SK-N-SH (cell line): Measurements from ENCODE around the gene DMD. TPM values are rescaled to one million over a fixed set of nuclear protein-coding genes. Genes with fewer than 3 reads are reported as not detected.

ENCODE experiments used
- CTCF ChIA-PET: fragments of 300-600, 350-600 bp; formaldehyde crosslinking; extraction: SDS; loops from one replicate; lab custom pipeline; 2021; lab: Yijun Ruan, JAX
- POLR2A ChIA-PET: fragments of 350-600 bp; sonication (Branson Sonifier 250); formaldehyde crosslinking; extraction: SDS; loops from one replicate; lab custom pipeline; 2020; ENCODE audit warnings: antibody characterized with exemption, inconsistent platforms; lab: Yijun Ruan, JAX
- DNase-seq: peaks from one replicate; pipeline ENCODE4 v3.0.0; 2012
- H2AFZ ChIP-seq: fragments of 200-600 bp; sonication (generic); 2 replicates; pipeline ENCODE4 v1.8.1; 2016; ENCODE audit warnings: antibody characterized with exemption, mild to moderate bottlenecking, low read depth
- H3F3A ChIP-seq: fragments of 200-600 bp; sonication (generic); replicated peaks from 2 replicates; pipeline ENCODE3; 2016; ENCODE audit warnings: antibody characterized with exemption, mild to moderate bottlenecking; ENCODE audit not compliant: insufficient read depth
- H3K27ac ChIP-seq, 2 experiments: fragments of 200-500 bp in 1 of 2; fragments of 200-600 bp in 1 of 2; sonication (Bioruptor generic) in 1 of 2; sonication (generic), shearing (Covaris generic) in 1 of 2; 2 replicates each; pipeline versions ENCODE4 v1.5.1 to v1.6.1; 2014 to 2016; ENCODE audit warnings: low read depth in 2 of 2, inconsistent platforms in 1 of 2, low read length in 1 of 2, mild to moderate bottlenecking in 1 of 2, mixed read lengths in 1 of 2
- H3K27me3 ChIP-seq: fragments of 200-600 bp; sonication (generic), shearing (Covaris generic); 2 replicates; pipeline ENCODE4 v1.6.1; 2016; ENCODE audit warnings: mixed run types; ENCODE audit not compliant: insufficient read depth
- H3K36me3 ChIP-seq, 2 experiments: fragments of 200-500 bp in 1 of 2; fragments of 200-600 bp in 1 of 2; sonication (Bioruptor generic) in 1 of 2; sonication (generic) in 1 of 2; replicated peaks in 1 of 2; 2 replicates each; pipeline versions ENCODE3 to v1.5.1; 2014 to 2016; ENCODE audit warnings: low read length in 1 of 2, mild to moderate bottlenecking in 1 of 2; ENCODE audit not compliant: insufficient read depth in 2 of 2, control insufficient read depth in 1 of 2
- H3K4me1 ChIP-seq, 2 experiments: fragments of 200-500 bp in 1 of 2; fragments of 200-600 bp in 1 of 2; sonication (Bioruptor generic) in 1 of 2; sonication (generic), shearing (Covaris generic) in 1 of 2; 2 replicates each; pipeline versions ENCODE4 v1.5.1 to v1.6.1; 2014 to 2016; ENCODE audit warnings: low read depth in 1 of 2, low read length in 1 of 2, mixed run types in 1 of 2; ENCODE audit not compliant: insufficient read depth in 2 of 2, control insufficient read depth in 1 of 2
- H3K4me2 ChIP-seq: fragments of 200-600 bp; sonication (generic), shearing (Covaris generic); 2 replicates; pipeline ENCODE4 v1.6.1; 2017; ENCODE audit warnings: mixed run types
- H3K4me3 ChIP-seq, 2 experiments: fragments of 200-500 bp in 1 of 2; fragments of 200-600 bp in 1 of 2; sonication (Bioruptor generic) in 1 of 2; sonication (generic), shearing (Covaris generic) in 1 of 2; 2 replicates each; pipeline versions ENCODE4 v1.5.1 to v1.8.1; 2014 to 2016; ENCODE audit warnings: low read depth in 2 of 2, inconsistent platforms in 1 of 2, low read length in 1 of 2, mild to moderate bottlenecking in 1 of 2, mixed read lengths in 1 of 2, moderate library complexity in 1 of 2
- H3K79me2 ChIP-seq: fragments of 200-600 bp; sonication (generic); 2 replicates; pipeline ENCODE4 v1.8.1; 2017; ENCODE audit warnings: mild to moderate bottlenecking; ENCODE audit not compliant: insufficient read depth
- H3K9ac ChIP-seq: fragments of 200-600 bp; sonication (generic); 2 replicates; pipeline ENCODE4 v1.6.1; 2017; ENCODE audit warnings: mixed run types
- H3K9me2 ChIP-seq: fragments of 200-600 bp; sonication (generic); 2 replicates; pipeline ENCODE4 v1.6.1; 2017; ENCODE audit warnings: mixed run types
- H3K9me3 ChIP-seq: fragments of 200-600 bp; sonication (generic); 2 replicates; pipeline ENCODE4 v1.6.1; 2017; ENCODE audit warnings: mixed run types, mild to moderate bottlenecking, moderate library complexity
- H4K20me1 ChIP-seq: fragments of 200-600 bp; sonication (generic); 2 replicates; pipeline ENCODE4 v1.6.1; 2017; ENCODE audit warnings: mild to moderate bottlenecking, mixed run types; ENCODE audit not compliant: insufficient read depth
- FOSL2 ChIP-seq: IDR thresholded peaks from 2 replicates; pipeline ENCODE4 v1.4.0; 2012; ENCODE audit warnings: low read depth, mild to moderate bottlenecking, moderate library complexity, borderline replicate concordance
- FOXM1 ChIP-seq: IDR thresholded peaks from 2 replicates; pipeline ENCODE4 v1.4.0; 2012; ENCODE audit warnings: low read depth, mild to moderate bottlenecking
- JUND ChIP-seq: IDR thresholded peaks from 2 replicates; pipeline ENCODE4 v1.4.0; 2012
- MEF2A ChIP-seq: IDR thresholded peaks from 2 replicates; pipeline ENCODE4 v1.4.0; 2012; ENCODE audit warnings: low read depth, borderline replicate concordance
- NRF1 ChIP-seq: IDR thresholded peaks from 2 replicates; pipeline ENCODE4 v1.6.1; 2012; ENCODE audit warnings: low read depth, mild to moderate bottlenecking, low read length
- RCOR1 ChIP-seq: fragments of 150-350 bp; IDR thresholded peaks from 2 replicates; pipeline ENCODE4 v1.6.1; 2017; ENCODE audit warnings: antibody characterized with exemption, low read length
- SIN3A ChIP-seq: IDR thresholded peaks from 2 replicates; pipeline ENCODE4 v1.6.1; 2012; ENCODE audit warnings: low read depth, mild to moderate bottlenecking, low read length, moderate library complexity, borderline replicate concordance
- SMC3 ChIP-seq: IDR thresholded peaks from 2 replicates; pipeline ENCODE4 v1.6.1; 2012; ENCODE audit warnings: low read depth, low read length, improper control_type of control experiment
- YY1 ChIP-seq: IDR thresholded peaks from 2 replicates; pipeline ENCODE4 v1.4.0; 2012; ENCODE audit warnings: low read depth, mild to moderate bottlenecking
- WGBS: methylation state at CpG from one replicate; pipeline ENCODE4 v1.1.6; 2017; ENCODE audit warnings: low lambda C conversion rate; 5-methylcytosine and 5-hydroxymethylcytosine counted together
- polyA plus RNA-seq, 3 experiments: library from polyadenylated mRNA; depleted of rRNA; stranded (reverse); fragments of >200 nt; gene quantifications; 2 replicates each; pipeline ENCODE4 v1.2.3, GENCODE V29; 2012
- TF ChIP-seq, protein P1 (sequence below): fragments of 150-350 bp; IDR thresholded peaks from 2 replicates; pipeline ENCODE4 v1.6.1; 2017; ENCODE audit warnings: antibody characterized with exemption, low read length, low read depth, borderline replicate concordance
- TF ChIP-seq, protein P2 (sequence below): IDR thresholded peaks from 2 replicates; pipeline ENCODE4 v1.6.1; 2012; ENCODE audit warnings: mild to moderate bottlenecking, low read depth, low read length, moderate library complexity
- TF ChIP-seq, protein P3 (sequence below): fragments of 150-350 bp; IDR thresholded peaks from 2 replicates; pipeline ENCODE4 v1.6.1; 2016; ENCODE audit warnings: mild to moderate bottlenecking, low read depth, low read length
- TF ChIP-seq, protein P4 (sequence below): fragments of 200-600 bp; sonication (generic); IDR thresholded peaks from 2 replicates; pipeline ENCODE4 v1.6.1; 2017; ENCODE audit warnings: antibody characterized with exemption, mild to moderate bottlenecking, moderate library complexity

DMD gene
- polyA plus RNA-seq, 1 of the 3 experiments (the other 2 are of a cell fraction): 3.9 TPM

DNA sequence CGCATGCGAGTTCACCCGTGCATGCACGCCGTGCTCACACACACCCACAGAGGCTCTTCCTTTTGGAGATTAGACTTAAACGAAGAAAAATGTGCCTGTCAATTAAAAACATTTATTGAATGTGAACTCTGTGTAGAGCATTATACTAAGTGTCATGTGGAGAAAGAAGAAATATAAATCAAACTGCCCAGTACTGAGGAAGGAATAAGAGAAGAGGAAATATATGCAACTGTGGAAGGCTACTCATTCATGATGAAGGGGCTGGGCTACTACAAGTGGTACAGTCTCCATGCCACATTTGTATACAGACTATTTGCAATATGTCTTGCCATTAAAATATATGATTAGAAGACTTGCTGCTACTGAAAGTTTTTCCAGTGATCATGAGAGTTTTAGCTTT, 714.7 kb downstream of the DMD start:
- DNase-seq: no peak
- WGBS: 29% methylated on average over 6 of the region's 6 CpGs

DNA sequence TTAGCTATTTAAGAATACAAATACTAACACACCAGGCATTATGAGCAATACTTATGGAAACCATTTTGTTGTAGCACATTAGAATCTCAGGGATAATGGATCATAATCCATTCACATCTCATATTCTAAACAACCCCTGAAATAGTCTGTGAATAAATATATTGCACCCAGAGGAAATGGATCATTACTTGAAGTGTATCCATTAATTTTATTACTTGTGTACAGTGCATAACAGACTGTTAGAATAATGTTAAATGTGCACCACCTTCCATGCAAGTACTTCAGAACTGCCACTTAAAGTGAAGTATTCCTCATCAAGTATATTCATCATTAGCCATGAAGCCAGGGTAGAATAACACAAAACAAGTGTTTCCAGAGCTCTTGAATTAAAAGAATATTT, 715.5 kb downstream of the DMD start:
- POLR2A ChIA-PET: no interaction called here
- DNase-seq: no peak
- H3F3A ChIP-seq: no peaks in the 10 kb centered on the region
- no peaks in the 10 kb centered on the region for H3K36me3 ChIP-seq
- H4K20me1 ChIP-seq: no peaks in the 10 kb centered on the region
- H3K27me3 ChIP-seq: no peaks in the 10 kb centered on the region
- TF ChIP-seq SMC3 (no peak), JUND (no peak), SIN3A (no peak), NRF1 (no peak), MEF2A (no peak), YY1 (no peak)
- TF ChIP-seq, protein P1, sequence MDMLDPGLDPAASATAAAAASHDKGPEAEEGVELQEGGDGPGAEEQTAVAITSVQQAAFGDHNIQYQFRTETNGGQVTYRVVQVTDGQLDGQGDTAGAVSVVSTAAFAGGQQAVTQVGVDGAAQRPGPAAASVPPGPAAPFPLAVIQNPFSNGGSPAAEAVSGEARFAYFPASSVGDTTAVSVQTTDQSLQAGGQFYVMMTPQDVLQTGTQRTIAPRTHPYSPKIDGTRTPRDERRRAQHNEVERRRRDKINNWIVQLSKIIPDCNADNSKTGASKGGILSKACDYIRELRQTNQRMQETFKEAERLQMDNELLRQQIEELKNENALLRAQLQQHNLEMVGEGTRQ: no peak
- TF ChIP-seq, protein P2, sequence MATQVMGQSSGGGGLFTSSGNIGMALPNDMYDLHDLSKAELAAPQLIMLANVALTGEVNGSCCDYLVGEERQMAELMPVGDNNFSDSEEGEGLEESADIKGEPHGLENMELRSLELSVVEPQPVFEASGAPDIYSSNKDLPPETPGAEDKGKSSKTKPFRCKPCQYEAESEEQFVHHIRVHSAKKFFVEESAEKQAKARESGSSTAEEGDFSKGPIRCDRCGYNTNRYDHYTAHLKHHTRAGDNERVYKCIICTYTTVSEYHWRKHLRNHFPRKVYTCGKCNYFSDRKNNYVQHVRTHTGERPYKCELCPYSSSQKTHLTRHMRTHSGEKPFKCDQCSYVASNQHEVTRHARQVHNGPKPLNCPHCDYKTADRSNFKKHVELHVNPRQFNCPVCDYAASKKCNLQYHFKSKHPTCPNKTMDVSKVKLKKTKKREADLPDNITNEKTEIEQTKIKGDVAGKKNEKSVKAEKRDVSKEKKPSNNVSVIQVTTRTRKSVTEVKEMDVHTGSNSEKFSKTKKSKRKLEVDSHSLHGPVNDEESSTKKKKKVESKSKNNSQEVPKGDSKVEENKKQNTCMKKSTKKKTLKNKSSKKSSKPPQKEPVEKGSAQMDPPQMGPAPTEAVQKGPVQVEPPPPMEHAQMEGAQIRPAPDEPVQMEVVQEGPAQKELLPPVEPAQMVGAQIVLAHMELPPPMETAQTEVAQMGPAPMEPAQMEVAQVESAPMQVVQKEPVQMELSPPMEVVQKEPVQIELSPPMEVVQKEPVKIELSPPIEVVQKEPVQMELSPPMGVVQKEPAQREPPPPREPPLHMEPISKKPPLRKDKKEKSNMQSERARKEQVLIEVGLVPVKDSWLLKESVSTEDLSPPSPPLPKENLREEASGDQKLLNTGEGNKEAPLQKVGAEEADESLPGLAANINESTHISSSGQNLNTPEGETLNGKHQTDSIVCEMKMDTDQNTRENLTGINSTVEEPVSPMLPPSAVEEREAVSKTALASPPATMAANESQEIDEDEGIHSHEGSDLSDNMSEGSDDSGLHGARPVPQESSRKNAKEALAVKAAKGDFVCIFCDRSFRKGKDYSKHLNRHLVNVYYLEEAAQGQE: no peak
- TF ChIP-seq, protein P3, sequence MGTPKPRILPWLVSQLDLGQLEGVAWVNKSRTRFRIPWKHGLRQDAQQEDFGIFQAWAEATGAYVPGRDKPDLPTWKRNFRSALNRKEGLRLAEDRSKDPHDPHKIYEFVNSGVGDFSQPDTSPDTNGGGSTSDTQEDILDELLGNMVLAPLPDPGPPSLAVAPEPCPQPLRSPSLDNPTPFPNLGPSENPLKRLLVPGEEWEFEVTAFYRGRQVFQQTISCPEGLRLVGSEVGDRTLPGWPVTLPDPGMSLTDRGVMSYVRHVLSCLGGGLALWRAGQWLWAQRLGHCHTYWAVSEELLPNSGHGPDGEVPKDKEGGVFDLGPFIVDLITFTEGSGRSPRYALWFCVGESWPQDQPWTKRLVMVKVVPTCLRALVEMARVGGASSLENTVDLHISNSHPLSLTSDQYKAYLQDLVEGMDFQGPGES: no peak
- TF ChIP-seq, protein P4, sequence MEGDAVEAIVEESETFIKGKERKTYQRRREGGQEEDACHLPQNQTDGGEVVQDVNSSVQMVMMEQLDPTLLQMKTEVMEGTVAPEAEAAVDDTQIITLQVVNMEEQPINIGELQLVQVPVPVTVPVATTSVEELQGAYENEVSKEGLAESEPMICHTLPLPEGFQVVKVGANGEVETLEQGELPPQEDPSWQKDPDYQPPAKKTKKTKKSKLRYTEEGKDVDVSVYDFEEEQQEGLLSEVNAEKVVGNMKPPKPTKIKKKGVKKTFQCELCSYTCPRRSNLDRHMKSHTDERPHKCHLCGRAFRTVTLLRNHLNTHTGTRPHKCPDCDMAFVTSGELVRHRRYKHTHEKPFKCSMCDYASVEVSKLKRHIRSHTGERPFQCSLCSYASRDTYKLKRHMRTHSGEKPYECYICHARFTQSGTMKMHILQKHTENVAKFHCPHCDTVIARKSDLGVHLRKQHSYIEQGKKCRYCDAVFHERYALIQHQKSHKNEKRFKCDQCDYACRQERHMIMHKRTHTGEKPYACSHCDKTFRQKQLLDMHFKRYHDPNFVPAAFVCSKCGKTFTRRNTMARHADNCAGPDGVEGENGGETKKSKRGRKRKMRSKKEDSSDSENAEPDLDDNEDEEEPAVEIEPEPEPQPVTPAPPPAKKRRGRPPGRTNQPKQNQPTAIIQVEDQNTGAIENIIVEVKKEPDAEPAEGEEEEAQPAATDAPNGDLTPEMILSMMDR: no peak
- TF ChIP-seq, all 33 proteins: peak for 0
- H3K9me3 ChIP-seq: no peaks in the 10 kb centered on the region
- CTCF ChIA-PET: interaction anchor here (1.0 kb wide), 1 partner anchor 12 kb away, joined by 3 read pairs; no protein-coding TSS in a partner anchor
- H3K4me3 ChIP-seq: no peak overlapping the region
- no peaks in the 10 kb centered on the region for H3K4me1 ChIP-seq
- no peaks in the 10 kb centered on the region for H3K9me2 ChIP-seq
- no peak overlapping the region for H3K27ac ChIP-seq
- no peak overlapping the region for H3K9ac ChIP-seq
- H3K79me2 ChIP-seq: no peaks in the 10 kb centered on the region
- no peak overlapping the region for H3K4me2 ChIP-seq
- no peak overlapping the region for H2AFZ ChIP-seq

More for the DNA sequence above, 714.7 kb downstream of the DMD start:
- Histone ChIP-seq H3K27ac (no peak overlapping the region), H3K4me1 (no peaks in the 10 kb centered on the region; a peak in 1 of 4 replicates), H3K36me3 (no peaks in the 10 kb centered on the region), H3K79me2 (no peaks in the 10 kb centered on the region), H3F3A (no peaks in the 10 kb centered on the region), H3K9me3 (0 out of 2 replicates have a peak, but pooled peaks cover 3% of the 10 kb centered on the region), H3K4me3 (no peak overlapping the region), H2AFZ (no peak overlapping the region), H3K27me3 (no peaks in the 10 kb centered on the region), H3K4me2 (no peak overlapping the region), H3K9me2 (no peaks in the 10 kb centered on the region), H3K9ac (no peak overlapping the region), H4K20me1 (no peaks in the 10 kb centered on the region)
- TF ChIP-seq FOSL2: no peak
- TF ChIP-seq RCOR1: no peak
- no peak for TF ChIP-seq FOXM1
- CTCF ChIA-PET: interaction anchor here (1.0 kb wide), 2 partner anchors 11 to 13 kb away, joined by 3 read pairs; no protein-coding TSS in a partner anchor
- POLR2A ChIA-PET: no interaction called here
